Common myeloid progenitor, CD34-positive (primary cell): Measurements from ENCODE around the gene BOD1L2.

ENCODE experiments used
- CTCF ChIA-PET: fragments of 350-600 bp; sonication (Branson Sonifier 250); formaldehyde crosslinking; loops from one replicate; lab custom pipeline; 2021; ENCODE audit warnings: antibody characterized with exemption; lab: Charles Lee
- POLR2A ChIA-PET: fragments of 350-600 bp; sonication (Branson Sonifier 250); formaldehyde crosslinking; loops from one replicate; lab custom pipeline; 2021; ENCODE audit warnings: antibody characterized with exemption; lab: Charles Lee
- DNase-seq, 3 donors: peaks; one replicate each; pipeline versions ENCODE4 v3.0.0 to v3.0.0-alpha.2; 2013
- H3K27ac ChIP-seq, 2 experiments: 1 replicate in 1 of 2; 2 replicates in 1 of 2; pipeline ENCODE4 v1.7.0; 2013; ENCODE audit warnings: inconsistent platforms in 2 of 2, low read length in 2 of 2, mild to moderate bottlenecking in 2 of 2, low read depth in 1 of 2, moderate library complexity in 1 of 2; ENCODE audit not compliant: severe bottlenecking in 2 of 2, insufficient read depth in 1 of 2, poor library complexity in 1 of 2
- H3K27me3 ChIP-seq, 5 experiments: replicated peaks in 2 of 5; 1 replicate in 3 of 5; 2 replicates in 2 of 5; pipeline versions ENCODE4 v1.6.1 to v1.7.0; 2013; ENCODE audit warnings: low read length in 4 of 5, mild to moderate bottlenecking in 2 of 5, moderate library complexity in 2 of 5, inconsistent platforms in 1 of 5; ENCODE audit not compliant: insufficient read depth in 5 of 5, control insufficient read depth in 4 of 5
- H3K36me3 ChIP-seq, 4 experiments: 1 replicate in 2 of 4; 2 replicates in 2 of 4; pipeline versions ENCODE4 v1.6.1 to v1.7.0; 2013; ENCODE audit warnings: low read length in 3 of 4, control low read depth in 1 of 4, mild to moderate bottlenecking in 1 of 4; ENCODE audit not compliant: control insufficient read depth in 4 of 4, insufficient read depth in 4 of 4
- H3K4me1 ChIP-seq, 4 experiments: 1 replicate in 3 of 4; 2 replicates in 1 of 4; pipeline versions ENCODE4 v1.6.1 to v1.7.1; 2013; ENCODE audit warnings: low read length in 3 of 4, mild to moderate bottlenecking in 3 of 4, control low read depth in 1 of 4, inconsistent platforms in 1 of 4, moderate library complexity in 1 of 4; ENCODE audit not compliant: control insufficient read depth in 4 of 4, insufficient read depth in 4 of 4; ENCODE audit errors: control extremely low read depth in 1 of 4
- H3K4me3 ChIP-seq, 7 experiments: 1 replicate in 4 of 7; 2 replicates in 3 of 7; pipeline versions ENCODE4 v1.5.1 to v1.7.0; 2013; ENCODE audit warnings: mild to moderate bottlenecking in 7 of 7, low read length in 6 of 7, moderate library complexity in 6 of 7, inconsistent platforms in 2 of 7, low read depth in 2 of 7, control low read depth in 1 of 7; ENCODE audit not compliant: insufficient read depth in 4 of 7, control insufficient read depth in 1 of 7; ENCODE audit errors: extremely low read depth in 1 of 7
- H3K9me3 ChIP-seq, 5 experiments: 1 replicate in 4 of 5; 2 replicates in 1 of 5; pipeline versions ENCODE4 v1.6.1 to v1.7.1; 2013; ENCODE audit warnings: low read length in 4 of 5, mild to moderate bottlenecking in 2 of 5, inconsistent platforms in 1 of 5, low read depth in 1 of 5, moderate library complexity in 1 of 5; ENCODE audit not compliant: control insufficient read depth in 4 of 5, insufficient read depth in 2 of 5; ENCODE audit errors: control extremely low read depth in 1 of 5
- WGBS: methylation state at CpG from one replicate; pipeline ENCODE4 v1.1.5; 2013; ENCODE audit not compliant: insufficient coverage; 5-methylcytosine and 5-hydroxymethylcytosine counted together

BOD1L2 gene

DNA sequence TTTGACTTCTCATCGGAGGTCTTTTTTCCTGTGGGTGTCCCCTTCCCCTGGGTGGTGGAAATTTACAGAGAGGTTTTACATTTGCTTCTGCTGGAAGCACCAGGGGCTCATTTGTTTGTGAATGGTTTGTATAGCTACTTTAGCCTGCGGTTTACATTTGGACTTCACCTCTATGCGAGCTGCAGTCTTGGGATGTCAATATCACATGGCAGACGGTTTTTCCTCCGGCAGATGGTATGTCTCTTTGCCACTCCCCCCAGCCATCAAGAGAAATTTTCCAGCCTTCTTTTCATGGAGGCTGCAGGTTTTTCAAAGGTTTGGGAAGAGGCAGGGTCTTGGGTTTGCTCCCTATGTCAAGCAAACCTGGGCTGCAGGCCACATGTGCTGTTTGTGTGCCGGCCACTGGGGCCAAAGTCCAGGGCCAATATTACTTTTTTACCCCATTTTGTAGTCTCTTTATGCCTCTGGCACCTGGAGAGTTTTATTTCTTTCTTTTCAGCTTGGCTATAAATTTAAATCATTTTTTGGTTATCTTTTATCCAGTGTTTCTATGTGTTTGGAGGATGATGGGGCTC lies 23.9 kb upstream of the BOD1L2 start:
- Histone ChIP-seq H3K27ac (no peak overlapping the region), H3K4me1 (peaks cover 0 to 2% (median 0%) of the 10 kb centered on the region in 4 experiments), H3K27me3 (peaks cover 7 to 55% (median 26%) of the 10 kb centered on the region in 5 experiments), H3K9me3 (peaks cover 0 to 2% (median 0%) of the 10 kb centered on the region in 5 experiments), H3K4me3 (no peak overlapping the region), H3K36me3 (no peaks in the 10 kb centered on the region)
- CTCF ChIA-PET: no interaction called here
- 83% methylated on average over 4 of the region's 6 CpGs for WGBS
- no peak for DNase-seq
- POLR2A ChIA-PET: no interaction called here

DNA sequence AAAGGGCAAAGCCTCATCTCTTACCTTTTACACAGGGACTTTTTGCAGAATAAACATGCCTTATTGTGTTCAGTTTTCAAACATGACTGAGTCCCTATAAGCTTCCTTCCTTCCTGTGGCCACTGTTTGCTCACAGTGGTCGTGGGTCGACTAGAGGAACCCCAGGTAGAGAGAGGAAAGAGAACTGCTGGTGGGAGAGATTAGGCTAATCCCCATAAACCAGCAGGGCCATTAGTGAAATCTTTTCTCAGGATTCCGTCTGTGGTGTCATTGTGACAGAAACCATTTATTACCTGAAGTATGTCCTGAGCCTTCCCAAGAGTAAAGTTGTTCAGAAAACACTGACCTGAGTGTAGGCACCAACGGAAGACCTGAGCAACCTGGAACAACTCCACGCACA lies 21.3 kb upstream of the BOD1L2 start:
- Histone ChIP-seq H3K27ac (no peak overlapping the region), H3K4me1 (peaks cover 0 to 2% (median 0%) of the 10 kb centered on the region in 4 experiments), H3K36me3 (no peaks in the 10 kb centered on the region), H3K27me3 (peaks cover 7 to 49% (median 27%) of the 10 kb centered on the region in 5 experiments), H3K4me3 (no peak overlapping the region), H3K9me3 (peaks cover 0 to 2% (median 0%) of the 10 kb centered on the region in 5 experiments)
- DNase-seq: no peak
- 15% methylated on average over 4 of the region's 5 CpGs for WGBS
- CTCF ChIA-PET: no interaction called here
- POLR2A ChIA-PET: no interaction called here

DNA sequence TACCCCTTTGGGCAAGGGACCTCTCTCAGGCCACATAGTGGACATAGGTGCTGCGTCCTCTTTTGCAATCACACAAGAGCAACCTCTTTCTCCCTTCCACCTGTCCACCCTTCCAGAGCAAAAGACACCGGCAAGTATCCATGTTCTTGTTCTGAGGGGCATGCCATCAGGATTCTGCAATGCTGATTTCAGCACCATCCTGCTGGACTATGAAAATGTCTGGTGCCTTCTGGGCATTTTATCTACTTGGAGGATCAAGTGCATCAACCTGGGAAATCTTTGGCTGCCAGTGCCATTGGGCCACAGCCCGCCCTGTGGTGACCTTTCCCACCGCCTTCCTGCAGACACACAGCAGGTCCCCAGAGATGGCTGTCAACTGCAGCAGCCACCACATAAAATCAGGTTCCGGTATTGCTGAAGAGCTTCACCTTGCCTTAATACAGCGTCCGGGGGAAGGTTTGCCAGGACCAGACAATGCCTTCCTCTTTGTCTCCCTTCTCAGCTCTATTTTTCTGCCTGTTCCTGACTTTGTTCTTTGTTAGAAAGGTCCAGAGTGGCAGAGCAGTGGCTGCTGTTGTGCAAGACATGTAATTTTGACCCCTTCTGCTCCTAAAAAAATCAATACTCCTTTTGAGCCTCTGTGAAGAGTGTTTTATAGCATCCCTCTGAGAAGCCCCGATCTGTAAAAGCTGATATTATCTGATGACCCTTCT lies 18.5 kb upstream of the BOD1L2 start:
- no peaks in the 10 kb centered on the region for H3K36me3 ChIP-seq
- POLR2A ChIA-PET: no interaction called here
- 95% methylated on average over 8 of the region's 8 CpGs for WGBS
- CTCF ChIA-PET: no interaction called here
- no peak overlapping the region for H3K27ac ChIP-seq
- H3K27me3 ChIP-seq: peaks cover 0 to 24% (median 5%) of the 10 kb centered on the region in 5 experiments
- peaks cover 0 to 3% (median 0%) of the 10 kb centered on the region in 5 experiments for H3K9me3 ChIP-seq
- DNase-seq: no peak
- H3K4me3 ChIP-seq: no peak overlapping the region
- no peaks in the 10 kb centered on the region for H3K4me1 ChIP-seq

DNA sequence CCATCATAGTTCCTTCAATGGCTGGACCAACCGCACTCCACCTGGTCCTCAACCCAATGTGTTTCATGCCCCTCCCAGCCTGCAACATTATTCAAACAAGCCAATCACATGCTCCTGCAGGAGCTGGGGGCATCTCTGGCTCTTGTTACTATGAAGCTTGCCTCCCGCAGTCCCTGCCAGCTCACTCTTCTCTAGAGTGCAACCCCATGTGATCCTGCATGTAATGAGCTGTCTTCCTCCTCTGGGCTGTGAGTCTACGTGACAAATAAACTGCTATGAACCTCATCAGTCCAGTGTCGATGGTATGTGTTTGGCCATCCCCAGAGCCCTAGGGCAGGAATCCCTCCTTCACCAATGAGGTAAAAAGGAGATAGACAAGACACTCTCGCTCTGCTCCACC lies 15.8 kb upstream of the BOD1L2 start:
- no peak overlapping the region for H3K27ac ChIP-seq
- ChIA-PET POLR2A (no interaction called here), CTCF (no interaction called here)
- H3K27me3 ChIP-seq: peaks cover 0 to 13% (median 6%) of the 10 kb centered on the region in 5 experiments
- H3K9me3 ChIP-seq: peaks cover 0 to 2% (median 0%) of the 10 kb centered on the region in 5 experiments
- H3K4me3 ChIP-seq: no peak overlapping the region
- 90% methylated on average over 5 of the region's 5 CpGs for WGBS
- DNase-seq: no peak
- H3K4me1 ChIP-seq: no peaks in the 10 kb centered on the region
- H3K36me3 ChIP-seq: no peaks in the 10 kb centered on the region

DNA sequence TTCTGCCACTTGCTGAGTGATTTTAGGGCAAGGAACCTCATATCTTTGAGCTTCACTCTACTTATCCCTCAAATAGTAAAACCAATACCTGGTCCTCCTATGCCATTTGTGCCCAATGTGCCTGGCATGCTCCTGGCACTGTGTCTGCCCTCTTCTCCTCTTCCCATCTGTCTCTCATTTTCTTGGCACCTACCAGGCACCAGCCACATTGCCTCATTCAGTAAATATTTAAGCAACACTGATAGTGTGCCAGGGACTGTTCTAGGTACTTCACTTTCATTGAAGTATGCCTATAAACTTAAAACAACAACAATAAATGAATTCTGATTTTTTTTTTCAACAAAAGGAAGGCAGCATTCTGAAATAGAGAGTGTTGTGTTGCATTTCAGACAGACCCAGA lies 15.1 kb upstream of the BOD1L2 start:
- DNase-seq: no peak
- ChIA-PET CTCF (no interaction called here), POLR2A (no interaction called here)
- peaks cover 0 to 4% (median 2%) of the 10 kb centered on the region in 5 experiments for H3K9me3 ChIP-seq
- H3K4me3 ChIP-seq: no peak overlapping the region
- no peaks in the 10 kb centered on the region for H3K36me3 ChIP-seq
- no peaks in the 10 kb centered on the region for H3K4me1 ChIP-seq
- H3K27me3 ChIP-seq: peaks cover 0 to 9% (median 6%) of the 10 kb centered on the region in 5 experiments
- no peak overlapping the region for H3K27ac ChIP-seq

DNA sequence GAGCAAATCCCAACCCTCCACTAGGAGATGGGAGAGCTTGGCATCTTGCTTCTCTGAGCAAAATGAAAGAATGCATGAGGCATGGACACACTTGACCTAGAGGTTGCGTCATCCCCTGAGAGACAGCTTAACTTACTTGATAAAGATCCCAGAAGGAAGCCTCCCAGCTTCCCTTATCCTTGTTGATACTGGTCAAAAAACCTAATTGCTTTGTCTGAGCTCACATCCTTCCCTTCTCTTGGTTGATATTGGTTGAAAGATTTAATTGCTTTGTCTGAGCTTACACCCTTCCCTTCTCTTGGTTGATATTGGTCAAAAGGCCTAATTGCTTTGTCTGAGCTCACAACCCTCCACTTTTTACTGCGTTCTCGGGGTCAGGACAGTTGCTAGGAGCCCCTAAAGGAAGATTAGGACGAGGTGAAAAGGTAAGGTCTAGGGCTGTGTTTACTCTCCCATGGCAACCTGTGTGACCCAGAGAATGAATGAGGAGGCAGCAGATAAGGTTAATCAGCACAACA lies 12.2 kb upstream of the BOD1L2 start:
- peaks cover 0 to 4% (median 2%) of the 10 kb centered on the region in 5 experiments for H3K9me3 ChIP-seq
- H3K27me3 ChIP-seq: peaks cover 0 to 7% (median 5%) of the 10 kb centered on the region in 5 experiments
- ChIA-PET CTCF (no interaction called here), POLR2A (no interaction called here)
- DNase-seq: no peak
- no peaks in the 10 kb centered on the region for H3K36me3 ChIP-seq
- 80% methylated on average over 3 of the region's 4 CpGs for WGBS
- H3K27ac ChIP-seq: no peak overlapping the region
- no peak overlapping the region for H3K4me3 ChIP-seq
- H3K4me1 ChIP-seq: no peaks in the 10 kb centered on the region

DNA sequence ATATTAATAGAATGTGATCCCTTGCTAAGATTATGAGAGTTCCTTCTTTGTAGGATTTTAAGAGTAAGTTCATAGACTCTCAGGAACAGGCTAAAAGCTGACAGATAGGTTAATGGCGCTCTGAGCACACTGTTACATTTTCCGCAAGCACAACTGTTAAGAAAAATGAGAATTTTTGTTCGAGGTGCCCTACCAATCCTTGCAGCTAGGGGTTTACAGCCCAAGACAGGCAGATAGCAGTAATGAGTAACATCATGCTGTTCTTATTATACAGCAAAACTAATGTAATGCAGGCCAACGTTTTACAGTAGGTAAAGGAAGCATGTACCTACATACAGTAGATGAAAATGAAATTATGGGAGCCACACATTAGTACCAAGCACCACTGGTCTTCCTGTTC lies 11.2 kb upstream of the BOD1L2 start:
- peaks cover 0 to 7% (median 5%) of the 10 kb centered on the region in 5 experiments for H3K27me3 ChIP-seq
- DNase-seq: no peak
- WGBS: 83% methylated on average over 1 of the region's 4 CpGs

More for the DNA sequence above, 11.2 kb upstream of the BOD1L2 start:
- Histone ChIP-seq H3K36me3 (no peaks in the 10 kb centered on the region), H3K4me1 (no peaks in the 10 kb centered on the region), H3K4me3 (no peak overlapping the region), H3K9me3 (peaks cover 0 to 4% (median 2%) of the 10 kb centered on the region in 5 experiments), H3K27ac (no peak overlapping the region)
- ChIA-PET POLR2A (no interaction called here), CTCF (no interaction called here)
